ENCODE data around the gene TRAF5.

TRAF5 gene

GRCh38 chr1:211324992-211325775 is 1.4 kb upstream of the TRAF5 start:
- Histone ChIP-seq H3K4me2 (ENCODE audit: insufficient read depth, low read length) (no peak overlapping the region), H2AFZ (ENCODE audit: low read depth, low read length) (no peak overlapping the region), H3K4me1 (ENCODE audit: insufficient read depth, low read length) (peaks cover 29% of the 10 kb centered on the region), H3K4me3 (ENCODE audit: low read depth in 1 of 2, low read length in 2 of 2) (no peak overlapping the region), H3K79me2 (ENCODE audit: insufficient read depth, low read length) (no peaks in the 10 kb centered on the region), H3K27ac (ENCODE audit: low read length) (no peak overlapping the region), H3K36me3 (ENCODE audit: insufficient read depth, low read length) (no peaks in the 10 kb centered on the region), H3K9ac (ENCODE audit: low read depth, low read length) (no peak overlapping the region), H3K9me3 (ENCODE audit: insufficient read depth, low read length, severe bottlenecking) (no peaks in the 10 kb centered on the region), H4K20me1 (ENCODE audit: insufficient read depth, low read length) (0 out of 2 replicates have a peak, but pooled peaks cover 5% of the 10 kb centered on the region), H3K27me3 (ENCODE audit: insufficient read depth, low read length, poor library complexity) (peaks cover 33% of the 10 kb centered on the region)
- TF ChIP-seq CTCF (IDR thresholded peaks at IDR 0.05; ENCODE audit: borderline replicate concordance, extremely low read depth, low read length, poor library complexity, severe bottlenecking): peak; percentile 11
- TF ChIP-seq EZH2 (IDR thresholded peaks at IDR 0.05; ENCODE audit: borderline replicate concordance, low read depth, low read length, severe bottlenecking): no peak
- DNase-seq (no peak), ATAC-seq (ENCODE audit: insufficient read depth, low read depth) (no peak)

GRCh38 chr1:211326140-211326527 is 499 bp upstream of the TRAF5 start:
- peak overlapping the region; percentile 67 for H3K9ac ChIP-seq (ENCODE audit: low read depth, low read length)
- H3K27me3 ChIP-seq (ENCODE audit: insufficient read depth, low read length, poor library complexity): peaks cover 37% of the 10 kb centered on the region
- peak overlapping the region; percentile 60 for H3K27ac ChIP-seq (ENCODE audit: low read length)
- ATAC-seq (ENCODE audit: insufficient read depth, low read depth) (no peak), DNase-seq (no peak)
- no peaks in the 10 kb centered on the region for H3K79me2 ChIP-seq (ENCODE audit: insufficient read depth, low read length)
- H3K4me2 ChIP-seq (ENCODE audit: insufficient read depth, low read length): peak overlapping the region; percentile 88
- H4K20me1 ChIP-seq (ENCODE audit: insufficient read depth, low read length): 0 out of 2 replicates have a peak, but pooled peaks cover 5% of the 10 kb centered on the region
- peak overlapping the region; percentile 95 for H2AFZ ChIP-seq (ENCODE audit: low read depth, low read length)
- peak overlapping the region in 1 of 2 experiments; percentile 66; a peak in 2 of 4 replicates for H3K4me3 ChIP-seq (ENCODE audit: low read depth in 1 of 2, low read length in 2 of 2)
- H3K9me3 ChIP-seq (ENCODE audit: insufficient read depth, low read length, severe bottlenecking): no peaks in the 10 kb centered on the region
- H3K36me3 ChIP-seq (ENCODE audit: insufficient read depth, low read length): no peaks in the 10 kb centered on the region
- no peak for TF ChIP-seq EZH2 (IDR thresholded peaks at IDR 0.05; ENCODE audit: borderline replicate concordance, low read depth, low read length, severe bottlenecking)
- no peak for TF ChIP-seq CTCF (IDR thresholded peaks at IDR 0.05; ENCODE audit: borderline replicate concordance, extremely low read depth, low read length, poor library complexity, severe bottlenecking)
- H3K4me1 ChIP-seq (ENCODE audit: insufficient read depth, low read length): peaks cover 29% of the 10 kb centered on the region

GRCh38 chr1:211327346-211327921 is 801 bp downstream of the TRAF5 start:
- H3K4me1 ChIP-seq (ENCODE audit: insufficient read depth, low read length): peaks cover 29% of the 10 kb centered on the region

More at GRCh38 chr1:211327346-211327921, 801 bp downstream of the TRAF5 start:
- Histone ChIP-seq H3K27ac (ENCODE audit: low read length) (no peak overlapping the region), H3K9ac (ENCODE audit: low read depth, low read length) (peak overlapping the region; percentile 67), H3K4me2 (ENCODE audit: insufficient read depth, low read length) (peak overlapping the region; percentile 88), H3K27me3 (ENCODE audit: insufficient read depth, low read length, poor library complexity) (peaks cover 37% of the 10 kb centered on the region), H2AFZ (ENCODE audit: low read depth, low read length) (peak overlapping the region; percentile 71), H3K36me3 (ENCODE audit: insufficient read depth, low read length) (no peaks in the 10 kb centered on the region), H3K4me3 (ENCODE audit: low read depth in 1 of 2, low read length in 2 of 2) (peak overlapping the region; percentile 33 to 66; a peak in 3 of 4 replicates), H3K9me3 (ENCODE audit: insufficient read depth, low read length, severe bottlenecking) (no peaks in the 10 kb centered on the region), H4K20me1 (ENCODE audit: insufficient read depth, low read length) (0 out of 2 replicates have a peak, but pooled peaks cover 5% of the 10 kb centered on the region), H3K79me2 (ENCODE audit: insufficient read depth, low read length) (no peaks in the 10 kb centered on the region)
- TF ChIP-seq EZH2 (IDR thresholded peaks at IDR 0.05; ENCODE audit: borderline replicate concordance, low read depth, low read length, severe bottlenecking) (no peak), CTCF (IDR thresholded peaks at IDR 0.05; ENCODE audit: borderline replicate concordance, extremely low read depth, low read length, poor library complexity, severe bottlenecking) (no peak)
- ATAC-seq (ENCODE audit: insufficient read depth, low read depth): peak; percentile 38
- DNase-seq: peak; percentile 29
